Adrenal gland (tissue), 19 donors: Measurements from ENCODE around the gene VEZT. TPM values are rescaled to one million over a fixed set of nuclear protein-coding genes. Genes with fewer than 3 reads are reported as not detected.

Source experiments
- DNase-seq, 7 donors: peaks; one replicate each; pipeline ENCODE4 v3.0.0-alpha.2; 2019 to 2020
- H3K27ac ChIP-seq, 5 donors: fragments of 200-600 bp; sonication (generic) in 4 of 5; 1 replicate in 3 of 5; 2 replicates in 2 of 5; pipeline versions ENCODE4 v1.5.1 to v1.8.0; 2016 to 2020; ENCODE audit warnings: mild to moderate bottlenecking in 1 of 5
- H3K27me3 ChIP-seq: fragments of 200-600 bp; 2 replicates; pipeline ENCODE4 v1.8.0; 2021
- H3K36me3 ChIP-seq, 2 donors: fragments of 200-600 bp; replicated peaks in 1 of 2; 1 replicate in 1 of 2; 2 replicates in 1 of 2; pipeline versions ENCODE4 v1.5.1 to v1.8.0; 2018 to 2022
- H3K4me1 ChIP-seq, 2 donors: fragments of 200-600 bp; replicated peaks in 1 of 2; 1 replicate in 1 of 2; 2 replicates in 1 of 2; pipeline versions ENCODE4 v1.5.1 to v1.8.0; 2018 to 2021
- H3K4me3 ChIP-seq, 4 donors: fragments of 200-600 bp; sonication (generic) in 3 of 4; one replicate each; pipeline ENCODE4 v1.5.1; 2016 to 2018
- H3K9me3 ChIP-seq, 3 donors: fragments of 200-600 bp; sonication (generic) in 1 of 3; replicated peaks in 1 of 3; 1 replicate in 2 of 3; 2 replicates in 1 of 3; pipeline versions ENCODE4 v1.5.1 to v1.8.0; 2016 to 2021
- POLR2A ChIP-seq, 2 donors: fragments of 450-650 bp; IDR thresholded peaks; one replicate each; pipeline ENCODE4 v1.6.1; 2017; ENCODE audit warnings: antibody characterized with exemption in 2 of 2, mild to moderate bottlenecking in 2 of 2, moderate library complexity in 1 of 2
- WGBS, 4 donors: extraction: QIAGEN DNeasy Blood & Tissue Kit in 2 of 4; methylation state at CpG; one replicate each; pipeline versions ENCODE4 v1.1.5 to v1.1.7; 2013 to 2017; 5-methylcytosine and 5-hydroxymethylcytosine counted together
- intact Hi-C, 2 donors: fragments of 100-400 bp; cut with DNase I; formaldehyde crosslinking; loops; one replicate each; pipeline versions ENCODE4 v1.14.1 to v1.15.0; 2022 to 2023
- long read RNA-seq, 10 donors: library from polyadenylated mRNA in 3 of 10; unstranded in 2 of 10; stranded (forward) in 1 of 10; transcript quantifications; one replicate each; pipeline ENCODE4 v2.0.0 and lab custom pipeline, GENCODE V29; 2021 to 2026
- polyA plus RNA-seq, 3 donors: library from polyadenylated mRNA; stranded (reverse); fragments of 200-250 nt in 2 of 3; fragments of 350-450 nt in 1 of 3; fragmentation: Illumina TruSeq in 1 of 3; extraction: RNeasy Lipid Tissue Mini Kit (QIAGEN cat#74804) in 1 of 3; gene quantifications; one replicate each; pipeline ENCODE4 v1.2.3, GENCODE V29; 2013 to 2014
- total RNA-seq, 9 donors: library from RNA; depleted of rRNA in 4 of 9; stranded (reverse); fragments of >200 nt in 4 of 9; fragments of 120-200 nt in 1 of 9; fragmentation: NEBNext Ultra II Directional in 1 of 9; extraction: Animal tissue kit (Norgen Biotek cat#: 25700) in 1 of 9; gene quantifications; one replicate each; pipeline versions ENCODE4 v1.1.0 to v1.2.4, GENCODE V29; 2013 to 2023
- TF ChIP-seq, protein P1 (sequence below), 6 experiments: fragments of 450-650 bp in 4 of 6; fragments of 200-600 bp in 2 of 6; sonication (generic) in 1 of 6; IDR thresholded peaks; 1 replicate in 5 of 6; 2 replicates in 1 of 6; pipeline versions ENCODE4 v1.5.1 to v1.8.0; 2016 to 2021; ENCODE audit warnings: antibody characterized with exemption in 6 of 6, mild to moderate bottlenecking in 2 of 6, moderate library complexity in 1 of 6
- donor health status: healthy with polysubstance abuse.
- donor health status: Bipolar disorder and iron deficiency.
- donor health status: DM: yes; HTN: yes; CAD: no.
- donor health status: DM: no; HTN: no; CAD: no.
- donor health status: DM: no; HTN: no; CAD: no.
- donor health status: DM: yes; HTN: yes; CAD: no.

The VEZT gene, protein sequence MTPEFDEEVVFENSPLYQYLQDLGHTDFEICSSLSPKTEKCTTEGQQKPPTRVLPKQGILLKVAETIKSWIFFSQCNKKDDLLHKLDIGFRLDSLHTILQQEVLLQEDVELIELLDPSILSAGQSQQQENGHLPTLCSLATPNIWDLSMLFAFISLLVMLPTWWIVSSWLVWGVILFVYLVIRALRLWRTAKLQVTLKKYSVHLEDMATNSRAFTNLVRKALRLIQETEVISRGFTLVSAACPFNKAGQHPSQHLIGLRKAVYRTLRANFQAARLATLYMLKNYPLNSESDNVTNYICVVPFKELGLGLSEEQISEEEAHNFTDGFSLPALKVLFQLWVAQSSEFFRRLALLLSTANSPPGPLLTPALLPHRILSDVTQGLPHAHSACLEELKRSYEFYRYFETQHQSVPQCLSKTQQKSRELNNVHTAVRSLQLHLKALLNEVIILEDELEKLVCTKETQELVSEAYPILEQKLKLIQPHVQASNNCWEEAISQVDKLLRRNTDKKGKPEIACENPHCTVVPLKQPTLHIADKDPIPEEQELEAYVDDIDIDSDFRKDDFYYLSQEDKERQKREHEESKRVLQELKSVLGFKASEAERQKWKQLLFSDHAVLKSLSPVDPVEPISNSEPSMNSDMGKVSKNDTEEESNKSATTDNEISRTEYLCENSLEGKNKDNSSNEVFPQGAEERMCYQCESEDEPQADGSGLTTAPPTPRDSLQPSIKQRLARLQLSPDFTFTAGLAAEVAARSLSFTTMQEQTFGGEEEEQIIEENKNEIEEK
- total RNA-seq (100 to 1,000 TPM in 3 of 9 donors, 10 to 100 TPM in 6; 50.9 to 189 (median 91.5) TPM), polyA plus RNA-seq (100 to 1,000 TPM in 1 of 3 donors, 10 to 100 TPM in 2; 34.8 to 152 (median 39.0) TPM)
- long read RNA-seq, donor 1, full-length matches to known transcripts, result 11 of 100 reads
- long read RNA-seq, donor 1, partial matches to known transcripts, result 89 of 100 reads
- long read RNA-seq, donor 1, other reads (novel, unspliced or antisense), result 0 of 100 reads
- long read RNA-seq, donor 2, full-length matches to known transcripts, result 6 of 65 reads
- long read RNA-seq, donor 2, partial matches to known transcripts, result 59 of 65 reads
- long read RNA-seq, donor 2, other reads (novel, unspliced or antisense), result 0 of 65 reads
- long read RNA-seq, donor 3, full-length matches to known transcripts, result 7 of 28 reads
- long read RNA-seq, donor 3, partial matches to known transcripts, result 21 of 28 reads
- long read RNA-seq, donor 3, other reads (novel, unspliced or antisense), result 0 of 28 reads
- long read RNA-seq, donor 4, full-length matches to known transcripts, result 8 of 25 reads
- long read RNA-seq, donor 4, partial matches to known transcripts, result 6 of 25 reads
- long read RNA-seq, donor 4, other reads (novel, unspliced or antisense), result 11 of 25 reads
- long read RNA-seq, donor 5, full-length matches to known transcripts, result 26 of 49 reads
- long read RNA-seq, donor 5, partial matches to known transcripts, result 4 of 49 reads
- long read RNA-seq, donor 5, other reads (novel, unspliced or antisense), result 19 of 49 reads
- long read RNA-seq, donor 6, full-length matches to known transcripts, result 4 of 17 reads
- long read RNA-seq, donor 6, partial matches to known transcripts, result 2 of 17 reads
- long read RNA-seq, donor 6, other reads (novel, unspliced or antisense), result 11 of 17 reads
- long read RNA-seq, donor 7, full-length matches to known transcripts, result 1 of 32 reads
- long read RNA-seq, donor 7, partial matches to known transcripts, result 31 of 32 reads
- long read RNA-seq, donor 7, other reads (novel, unspliced or antisense), result 0 of 32 reads
- long read RNA-seq, donor 8, full-length matches to known transcripts, result 14 of 119 reads
- long read RNA-seq, donor 8, partial matches to known transcripts, result 105 of 119 reads
- long read RNA-seq, donor 8, other reads (novel, unspliced or antisense), result 0 of 119 reads
- long read RNA-seq, donor 9, full-length matches to known transcripts, result 12 of 24 reads
- long read RNA-seq, donor 9, partial matches to known transcripts, result 12 of 24 reads
- long read RNA-seq, donor 9, other reads (novel, unspliced or antisense), result 0 of 24 reads
- long read RNA-seq, donor 10, full-length matches to known transcripts, result 3 of 76 reads
- long read RNA-seq, donor 10, partial matches to known transcripts, result 73 of 76 reads
- long read RNA-seq, donor 10, other reads (novel, unspliced or antisense), result 0 of 76 reads

DNA sequence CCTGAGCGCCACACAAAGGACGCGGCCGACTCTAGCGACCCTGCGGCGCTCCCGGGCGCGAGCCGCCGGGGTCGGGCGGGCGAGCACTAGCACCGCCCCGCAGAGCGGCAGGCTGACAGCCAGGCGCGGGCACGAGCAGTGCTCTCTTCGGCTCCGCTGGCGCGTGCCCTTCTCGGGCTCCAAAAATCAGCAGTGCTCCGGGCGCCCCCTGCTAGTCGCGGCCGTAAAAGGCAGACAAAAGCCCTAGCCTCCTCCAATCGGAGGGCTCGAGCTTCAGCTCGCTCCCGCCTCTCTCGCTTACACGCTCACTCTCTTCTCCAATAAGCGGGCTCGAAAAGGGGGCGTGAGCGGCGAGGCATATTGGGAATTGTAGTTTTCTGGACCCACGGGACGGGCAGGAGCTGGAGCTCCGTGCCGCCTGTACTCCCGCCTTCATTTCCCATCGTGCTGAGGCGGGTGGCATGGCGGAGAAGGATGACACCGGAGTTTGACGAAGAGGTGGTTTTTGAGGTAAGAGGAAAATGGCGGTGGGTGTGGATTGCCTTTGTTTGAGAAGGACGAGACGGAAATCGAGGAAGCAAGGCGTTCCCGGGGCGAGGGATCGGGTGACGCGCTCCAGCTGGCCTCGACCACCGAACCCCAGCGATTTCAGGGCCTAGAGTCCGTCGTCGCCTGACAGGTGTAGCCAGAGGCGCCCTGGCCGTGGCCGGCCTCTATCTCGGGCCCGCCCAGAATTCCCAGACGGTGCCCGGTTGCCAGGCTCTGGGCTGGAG lies at the start of gene VEZT, which contains the start of gene FGD6:
VEZT (plus strand) TSS at position 431 of the 773 bp plus-strand sequence; CDS start at position 475, 44 bp downstream.
FGD6 (minus strand) TSS at position 91 of the 773 bp plus-strand sequence. CDS start 227 bp downstream, outside the sequence.
- peak; percentile 77 to 94 for TF ChIP-seq POLR2A (IDR thresholded peaks at IDR 0.05)
- TF ChIP-seq, protein P1, sequence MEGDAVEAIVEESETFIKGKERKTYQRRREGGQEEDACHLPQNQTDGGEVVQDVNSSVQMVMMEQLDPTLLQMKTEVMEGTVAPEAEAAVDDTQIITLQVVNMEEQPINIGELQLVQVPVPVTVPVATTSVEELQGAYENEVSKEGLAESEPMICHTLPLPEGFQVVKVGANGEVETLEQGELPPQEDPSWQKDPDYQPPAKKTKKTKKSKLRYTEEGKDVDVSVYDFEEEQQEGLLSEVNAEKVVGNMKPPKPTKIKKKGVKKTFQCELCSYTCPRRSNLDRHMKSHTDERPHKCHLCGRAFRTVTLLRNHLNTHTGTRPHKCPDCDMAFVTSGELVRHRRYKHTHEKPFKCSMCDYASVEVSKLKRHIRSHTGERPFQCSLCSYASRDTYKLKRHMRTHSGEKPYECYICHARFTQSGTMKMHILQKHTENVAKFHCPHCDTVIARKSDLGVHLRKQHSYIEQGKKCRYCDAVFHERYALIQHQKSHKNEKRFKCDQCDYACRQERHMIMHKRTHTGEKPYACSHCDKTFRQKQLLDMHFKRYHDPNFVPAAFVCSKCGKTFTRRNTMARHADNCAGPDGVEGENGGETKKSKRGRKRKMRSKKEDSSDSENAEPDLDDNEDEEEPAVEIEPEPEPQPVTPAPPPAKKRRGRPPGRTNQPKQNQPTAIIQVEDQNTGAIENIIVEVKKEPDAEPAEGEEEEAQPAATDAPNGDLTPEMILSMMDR (IDR thresholded peaks at IDR 0.05), result peak; percentile 38 to 73 (median 61)
- intact Hi-C loops, result loop anchor here (2.0 to 10.0 kb wide), 4 partner anchors 53 to 117 kb away; no protein-coding TSS in a partner anchor
- peak; percentile 98 to 100 (median 99) for DNase-seq
- Histone ChIP-seq H3K4me1 (peaks cover 5 to 55% of the 10 kb centered on the region in 2 donors), H3K27me3 (no peaks in the 10 kb centered on the region), H3K4me3 (peak within 1 kb of the TSS; percentile 14 to 88 (median 80)), H3K9me3 (no peaks in the 10 kb centered on the region), H3K36me3 (no peaks in the 10 kb centered on the region), H3K27ac (peak within 1 kb of the TSS; percentile 86 to 98 (median 93))
- 0% methylated on average over 22 to 75 of the region's 75 CpGs for WGBS, 4 donors

DNA sequence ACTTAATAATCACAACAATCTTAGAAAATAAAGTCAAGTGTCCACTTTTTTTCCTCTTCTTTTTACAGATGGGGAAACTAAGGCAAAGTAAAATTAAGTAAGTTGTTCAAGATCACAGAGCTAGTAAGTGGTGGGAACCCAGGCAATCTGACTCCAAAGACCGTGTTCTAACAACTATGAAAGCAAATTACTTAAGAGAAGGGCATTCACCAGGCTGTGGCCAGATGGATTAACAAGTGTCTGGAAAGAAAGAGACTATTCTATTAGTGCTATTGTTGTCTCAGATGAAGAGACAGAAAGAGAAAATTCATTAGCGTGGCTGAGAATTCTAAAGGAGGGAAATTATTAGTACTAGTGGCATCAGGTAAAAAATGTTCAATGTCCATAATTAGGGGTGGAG lies 48.9 kb upstream of the VEZT start:
- intact Hi-C loops, result loop anchor here in 1 of 2 donors (10.0 kb wide), 1 partner anchor 46 kb away; the partner anchor contains the start of genes FGD6 and VEZT
- WGBS, 4 donors, result 82 to 92% (median 86%) methylated on average over 2 of the region's 2 CpGs
- Histone ChIP-seq H3K4me3 (no peak overlapping the region), H3K9me3 (no peaks in the 10 kb centered on the region), H3K36me3 (no peaks in the 10 kb centered on the region), H3K27me3 (no peaks in the 10 kb centered on the region), H3K4me1 (peaks cover 14 to 37% of the 10 kb centered on the region in 2 donors), H3K27ac (peak overlapping the region in 2 of 5 donors; percentile 7 to 38)
- no peak for TF ChIP-seq POLR2A (IDR thresholded peaks at IDR 0.05)
- TF ChIP-seq, protein P1 (IDR thresholded peaks at IDR 0.05), result no peak
- DNase-seq, result no peak
